Measurements from ENCODE around the gene DPPA2. TPM values are rescaled to one million over a fixed set of nuclear protein-coding genes. Genes with fewer than 3 reads are reported as not detected.

DPPA2 gene
- total and polyA plus RNA-seq, 2 of the 8 experiments (the other 6 are each of a cell fraction or from before 2014, with no cell fraction given): 7.8 to 12.6 TPM

GRCh38 chr3:109252641-109253040, 63.7 kb downstream of the DPPA2 start:
- H3K4me2 ChIP-seq (ENCODE audit: insufficient read depth in 1 of 2, low read depth in 2 of 2, low read length in 2 of 2): no peak overlapping the region
- no peak overlapping the region for H3K14ac ChIP-seq (ENCODE audit: insufficient read length)
- DNase-seq (ENCODE audit: low read depth in 1 of 2, low spot score in 2 of 2): no peak
- H3K9me3 ChIP-seq (ENCODE audit: insufficient read depth in 2 of 2, low read depth in 1 of 2, low read length in 1 of 2): no peaks in the 10 kb centered on the region
- TF ChIP-seq ASH2L (IDR thresholded peaks at IDR 0.05; ENCODE audit: low read length) (no peak), CHD2 (IDR thresholded peaks at IDR 0.05; ENCODE audit: low read length) (no peak), KDM5A (IDR thresholded peaks at IDR 0.05; ENCODE audit: low read length) (no peak), RFX5 (IDR thresholded peaks at IDR 0.05; ENCODE audit: borderline replicate concordance, low read depth, low read length) (no peak), BCL11A (IDR thresholded peaks at IDR 0.05; ENCODE audit: low read depth in 2 of 2, low read length in 2 of 2) (no peak), GABPA (IDR thresholded peaks at IDR 0.05; ENCODE audit: borderline replicate concordance, insufficient read depth, low read length) (no peak), CBX5 (IDR thresholded peaks at IDR 0.05; ENCODE audit: low read depth, low read length) (no peak), TAF7 (optimal IDR thresholded peaks at IDR 0.05; ENCODE audit: borderline replicate concordance, low read depth, low read length) (no peak), CREB1 (IDR thresholded peaks at IDR 0.05) (no peak), CEBPB (IDR thresholded peaks at IDR 0.05; ENCODE audit: low read depth, low read length) (no peak), SP4 (IDR thresholded peaks at IDR 0.05; ENCODE audit: low read length) (no peak), TEAD4 (IDR thresholded peaks at IDR 0.05; ENCODE audit: low read depth, low read length) (no peak)
- TF ChIP-seq, protein P1, sequence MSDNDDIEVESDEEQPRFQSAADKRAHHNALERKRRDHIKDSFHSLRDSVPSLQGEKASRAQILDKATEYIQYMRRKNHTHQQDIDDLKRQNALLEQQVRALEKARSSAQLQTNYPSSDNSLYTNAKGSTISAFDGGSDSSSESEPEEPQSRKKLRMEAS (IDR thresholded peaks at IDR 0.05): no peak
- TF ChIP-seq, protein P2, sequence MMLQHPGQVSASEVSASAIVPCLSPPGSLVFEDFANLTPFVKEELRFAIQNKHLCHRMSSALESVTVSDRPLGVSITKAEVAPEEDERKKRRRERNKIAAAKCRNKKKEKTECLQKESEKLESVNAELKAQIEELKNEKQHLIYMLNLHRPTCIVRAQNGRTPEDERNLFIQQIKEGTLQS (IDR thresholded peaks at IDR 0.05; ENCODE audit: insufficient read depth, low read depth, low read length): no peak
- H3K4me3 ChIP-seq (ENCODE audit: extremely low read depth in 1 of 4, insufficient read depth in 2 of 4, low read depth in 3 of 4, low read length in 4 of 4): no peak overlapping the region
- H2BK5ac ChIP-seq (ENCODE audit: low read depth, low read length): no peak overlapping the region
- no peaks in the 10 kb centered on the region for H4K20me1 ChIP-seq (replicated peaks in 1 of 2; ENCODE audit: control insufficient read depth in 1 of 2, insufficient read depth in 2 of 2, low read length in 2 of 2)
- no peak overlapping the region for H2BK15ac ChIP-seq (ENCODE audit: low read length)
- H3K56ac ChIP-seq (replicated peaks; ENCODE audit: insufficient read length, low read depth, low read length): no peak overlapping the region
- CTCF ChIA-PET (ENCODE audit: partially characterized antibody): no interaction called here
- H3K4ac ChIP-seq (replicated peaks; ENCODE audit: insufficient read length, low read depth, low read length): no peak overlapping the region
- no peaks in the 10 kb centered on the region for H3K27me3 ChIP-seq (replicated peaks in 1 of 4; ENCODE audit: control insufficient read depth in 3 of 4, extremely low read depth in 1 of 4, insufficient read depth in 3 of 4, low read length in 3 of 4)
- H4K5ac ChIP-seq (ENCODE audit: insufficient read length, low read depth, low read length): no peak overlapping the region
- no peak overlapping the region for H2BK12ac ChIP-seq (ENCODE audit: low read depth, low read length)
- no peaks in the 10 kb centered on the region for H3K23me2 ChIP-seq (ENCODE audit: low read depth, low read length)
- H3K79me1 ChIP-seq (ENCODE audit: low read depth, low read length): no peaks in the 10 kb centered on the region
- H3K36me3 ChIP-seq (ENCODE audit: control insufficient read depth in 2 of 4, insufficient read depth in 4 of 4, low read length in 3 of 4): no peaks in the 10 kb centered on the region
- no peak overlapping the region for H4K8ac ChIP-seq (ENCODE audit: extremely low read depth, insufficient read depth, low read length)
- no peak for FAIRE-seq
- 94% methylated on average over 3 of the region's 3 CpGs; no CpG with 5 or more reads in 1 of the 2 experiments for WGBS, 2 experiments (ENCODE audit: extremely low coverage in 1 of 2, insufficient coverage in 1 of 2, insufficient read length in 1 of 2, insufficient replicate concordance in 2 of 2, low coverage in 1 of 2, low lambda C conversion rate in 2 of 2, missing lambda C conversion rate in 1 of 2)
- H4K91ac ChIP-seq (replicated peaks; ENCODE audit: insufficient read length, low read length): no peak overlapping the region
- no peak overlapping the region for H3K18ac ChIP-seq (ENCODE audit: extremely low read depth, low read length)
- no peak overlapping the region for H3K9ac ChIP-seq (replicated peaks in 1 of 4; ENCODE audit: extremely low read depth in 1 of 4, low read depth in 3 of 4, low read length in 3 of 4)
- H2AFZ ChIP-seq (ENCODE audit: low read length): no peak overlapping the region
- H3K4me1 ChIP-seq (replicated peaks in 1 of 4; ENCODE audit: control insufficient read depth in 3 of 4, insufficient read depth in 4 of 4, low read length in 3 of 4): no peaks in the 10 kb centered on the region
- H3K23ac ChIP-seq (ENCODE audit: insufficient read length): no peak overlapping the region
- POLR2A ChIA-PET (ENCODE audit: partially characterized antibody): interaction anchor here (0.8 kb wide), 1 partner anchor 79 kb away, joined by 3 read pairs; no protein-coding TSS in a partner anchor
- H2BK120ac ChIP-seq (replicated peaks; ENCODE audit: low read depth, low read length): no peak overlapping the region
- no peak overlapping the region for H3K27ac ChIP-seq (ENCODE audit: low read depth, low read length)
- H2AK5ac ChIP-seq (ENCODE audit: low read depth, low read length): no peak overlapping the region
- H2BK20ac ChIP-seq (ENCODE audit: low read length): no peak overlapping the region
- no peaks in the 10 kb centered on the region for H3K79me2 ChIP-seq (ENCODE audit: control insufficient read depth in 1 of 2, insufficient read depth in 2 of 2, low read length in 2 of 2)
